ENCODE measurements around the gene CPNE6. TPM values are rescaled to one million over a fixed set of nuclear protein-coding genes. Genes with fewer than 3 reads are reported as not detected.

Gene CPNE6
- total RNA-seq, 1 experiment from 2014 or later = not detected

GRCh38 chr14:24074625-24075484 lies 3.5 kb downstream of the CPNE6 start:
- no TSS peak for BruUV-seq (replicated peaks)
- Histone ChIP-seq H3K9ac (ENCODE audit: low read length) (no peak overlapping the region), H4K20me1 (ENCODE audit: insufficient read depth) (no peaks in the 10 kb centered on the region), H2AFZ (ENCODE audit: low read depth, low read length, poor library complexity, severe bottlenecking) (no peak overlapping the region), H3K4me1 (ENCODE audit: control insufficient read depth in 1 of 2, insufficient read depth in 2 of 2, low read length in 2 of 2) (peaks cover under 1 to 5% of the 10 kb centered on the region in 2 experiments; a peak in 2 of 4 replicates), H3K9me3 (ENCODE audit: control insufficient read depth in 1 of 2, insufficient read depth in 1 of 2, low read depth in 1 of 2, low read length in 2 of 2) (no peaks in the 10 kb centered on the region), H3K27ac (ENCODE audit: low read depth, low read length) (no peak overlapping the region), H3K9me2 (ENCODE audit: insufficient read depth) (no peaks in the 10 kb centered on the region), H3K27me3 (ENCODE audit: insufficient read depth, low read length) (peaks cover 7% of the 10 kb centered on the region; the same call in 1 of the 2 replicates), H3K36me3 (ENCODE audit: control insufficient read depth in 1 of 2, insufficient read depth in 2 of 2, low read length in 2 of 2) (no peaks in the 10 kb centered on the region), H3K79me2 (ENCODE audit: insufficient read depth, low read length) (no peaks in the 10 kb centered on the region), H3K4me2 (ENCODE audit: low read length) (no peak overlapping the region), H3K4me3 (replicated peaks in 1 of 2; ENCODE audit: low read depth in 1 of 2, low read length in 2 of 2) (no peak overlapping the region)
- RAD21 ChIA-PET (ENCODE audit: low non-redundant PET in 1 of 2, low total read pairs in 2 of 2, uncharacterized antibody in 2 of 2, unreplicated experiment in 2 of 2) = no interaction called here
- POLR2A ChIA-PET = interaction anchor here (1.5 kb wide), 1 partner anchor 19 kb away, joined by 5 read pairs; the partner anchor contains the start of gene PCK2
- TF ChIP-seq EGR1 (IDR thresholded peaks at IDR 0.05; ENCODE audit: low read depth) (no peak), SIN3A (IDR thresholded peaks at IDR 0.05; ENCODE audit: low read depth) (no peak), EZH2phosphoT487 (IDR thresholded peaks at IDR 0.05; ENCODE audit: borderline replicate concordance) (no peak), RAD21 (IDR thresholded peaks at IDR 0.05; ENCODE audit: low read depth) (no peak), YY1 (IDR thresholded peaks at IDR 0.05; ENCODE audit: extremely low read depth, insufficient replicate concordance, low read depth, low read length) (no peak), JUND (IDR thresholded peaks at IDR 0.05) (no peak), ELF1 (IDR thresholded peaks at IDR 0.05; ENCODE audit: borderline replicate concordance, low read depth) (no peak)
- intact Hi-C loops (cut with micrococcal nuclease) = no loop called here
- DNase-seq (ENCODE audit: low read depth, low spot score) (no peak), ATAC-seq (no peak)
- CTCF ChIA-PET = no interaction called here

GRCh38 chr14:24075485-24076301 lies 4.3 kb downstream of the CPNE6 start:
- Histone ChIP-seq H3K27me3 (ENCODE audit: insufficient read depth, low read length) (no peaks in the 10 kb centered on the region), H3K4me1 (ENCODE audit: control insufficient read depth in 1 of 2, insufficient read depth in 2 of 2, low read length in 2 of 2) (peaks cover 9 to 13% of the 10 kb centered on the region in 2 experiments), H3K9me3 (ENCODE audit: control insufficient read depth in 1 of 2, insufficient read depth in 1 of 2, low read depth in 1 of 2, low read length in 2 of 2) (no peaks in the 10 kb centered on the region), H3K27ac (ENCODE audit: low read depth, low read length) (no peak overlapping the region), H3K9ac (ENCODE audit: low read length) (no peak overlapping the region), H3K79me2 (ENCODE audit: insufficient read depth, low read length) (no peaks in the 10 kb centered on the region), H3K4me3 (replicated peaks in 1 of 2; ENCODE audit: low read depth in 1 of 2, low read length in 2 of 2) (no peak overlapping the region), H2AFZ (ENCODE audit: low read depth, low read length, poor library complexity, severe bottlenecking) (no peak overlapping the region), H3K4me2 (ENCODE audit: low read length) (no peak overlapping the region), H3K9me2 (ENCODE audit: insufficient read depth) (no peaks in the 10 kb centered on the region), H3K36me3 (ENCODE audit: control insufficient read depth in 1 of 2, insufficient read depth in 2 of 2, low read length in 2 of 2) (no peaks in the 10 kb centered on the region), H4K20me1 (ENCODE audit: insufficient read depth) (no peaks in the 10 kb centered on the region)
- RAD21 ChIA-PET (ENCODE audit: low non-redundant PET in 1 of 2, low total read pairs in 2 of 2, uncharacterized antibody in 2 of 2, unreplicated experiment in 2 of 2) = no interaction called here
- POLR2A ChIA-PET = interaction anchor here (1.5 kb wide), 1 partner anchor 19 kb away, joined by 5 read pairs; the partner anchor contains the start of gene PCK2
- intact Hi-C loops (cut with micrococcal nuclease) = no loop called here
- BruUV-seq (replicated peaks) = no TSS peak
- ATAC-seq = no peak
- no peak for TF ChIP-seq SRF (IDR thresholded peaks at IDR 0.05; ENCODE audit: low read depth)
- no peak for TF ChIP-seq ZFX (IDR thresholded peaks at IDR 0.05)
- CTCF ChIA-PET = no interaction called here
- no peak for DNase-seq (ENCODE audit: low read depth, low spot score)

Measured in HCT116 (cell line).